Trophoblast cell (in vitro differentiated cells and primary cell): ENCODE data around the gene RCAN3.

Experiments
- DNase-seq, 2 donors: peaks; one replicate each; pipeline ENCODE4 v3.0.0-alpha.2; 2016
- H2AFZ ChIP-seq: 2 replicates; pipeline ENCODE4 v1.6.1; 2013; ENCODE audit warnings: low read length, moderate library complexity, mild to moderate bottlenecking; ENCODE audit not compliant: insufficient read depth, poor library complexity
- H2AK5ac ChIP-seq: 2 replicates; pipeline ENCODE4 v1.6.1; 2013; ENCODE audit warnings: mild to moderate bottlenecking, low read length
- H2BK120ac ChIP-seq: 2 replicates; pipeline ENCODE4 v1.6.1; 2013; ENCODE audit warnings: low read length, mild to moderate bottlenecking, moderate library complexity; ENCODE audit not compliant: insufficient read depth, poor library complexity
- H2BK12ac ChIP-seq: 2 replicates; pipeline ENCODE4 v1.6.1; 2013; ENCODE audit warnings: mild to moderate bottlenecking, low read length, moderate library complexity
- H2BK5ac ChIP-seq: 2 replicates; pipeline ENCODE4 v1.6.1; 2013; ENCODE audit warnings: low read length, low read depth, moderate library complexity, mild to moderate bottlenecking; ENCODE audit not compliant: poor library complexity
- H3K14ac ChIP-seq: 2 replicates; pipeline ENCODE4 v1.6.1; 2013; ENCODE audit warnings: mild to moderate bottlenecking, low read length
- H3K18ac ChIP-seq: 2 replicates; pipeline ENCODE4 v1.6.1; 2013; ENCODE audit warnings: mild to moderate bottlenecking, low read length
- H3K23ac ChIP-seq: 2 replicates; pipeline ENCODE4 v1.6.1; 2013; ENCODE audit warnings: low read length
- H3K27ac ChIP-seq: 2 replicates; pipeline ENCODE4 v1.5.1; 2013; ENCODE audit warnings: low read depth, mild to moderate bottlenecking, inconsistent platforms, low read length, moderate library complexity
- H3K27me3 ChIP-seq: 2 replicates; pipeline ENCODE4 v1.6.1; 2013; ENCODE audit warnings: inconsistent platforms, mild to moderate bottlenecking, low read length, moderate library complexity; ENCODE audit not compliant: insufficient read depth
- H3K36me3 ChIP-seq, 2 experiments: 1 replicate in 1 of 2; 2 replicates in 1 of 2; pipeline ENCODE4 v1.6.1; 2013; ENCODE audit warnings: low read length in 2 of 2, mild to moderate bottlenecking in 2 of 2, moderate library complexity in 1 of 2; ENCODE audit not compliant: insufficient read depth in 2 of 2, control insufficient read depth in 1 of 2
- H3K4ac ChIP-seq: 2 replicates; pipeline ENCODE4 v1.6.1; 2013; ENCODE audit warnings: low read depth, mild to moderate bottlenecking, low read length, moderate library complexity
- H3K4me1 ChIP-seq, 2 experiments: 1 replicate in 1 of 2; 2 replicates in 1 of 2; pipeline ENCODE4 v1.6.1; 2013; ENCODE audit warnings: low read length in 2 of 2, mild to moderate bottlenecking in 2 of 2, moderate library complexity in 1 of 2; ENCODE audit not compliant: insufficient read depth in 2 of 2, control insufficient read depth in 1 of 2
- H3K4me2 ChIP-seq: 2 replicates; pipeline ENCODE4 v1.6.1; 2013; ENCODE audit warnings: inconsistent platforms, mild to moderate bottlenecking, low read length, moderate library complexity
- H3K4me3 ChIP-seq: 2 replicates; pipeline ENCODE4 v1.5.1; 2013; ENCODE audit warnings: mild to moderate bottlenecking, low read depth, low read length, inconsistent platforms
- H3K79me1 ChIP-seq: one replicate; pipeline ENCODE4 v1.6.1; 2013; ENCODE audit warnings: low read length
- H3K79me2 ChIP-seq: 2 replicates; pipeline ENCODE4 v1.6.1; 2013; ENCODE audit warnings: low read length, mild to moderate bottlenecking; ENCODE audit not compliant: control insufficient read depth, insufficient read depth, poor library complexity
- H3K9ac ChIP-seq: 2 replicates; pipeline ENCODE4 v1.6.1; 2013; ENCODE audit warnings: mild to moderate bottlenecking, low read length
- H3K9me3 ChIP-seq: 2 replicates; pipeline ENCODE4 v1.6.1; 2013; ENCODE audit warnings: low read depth, mild to moderate bottlenecking, control low read depth, inconsistent platforms, low read length; ENCODE audit not compliant: insufficient read depth
- H4K12ac ChIP-seq: 2 replicates; pipeline ENCODE4 v1.6.1; 2013; ENCODE audit warnings: low read depth, mild to moderate bottlenecking, low read length, moderate library complexity
- H4K8ac ChIP-seq: 2 replicates; pipeline ENCODE4 v1.6.1; 2013; ENCODE audit warnings: low read depth, mild to moderate bottlenecking, low read length, moderate library complexity
- H4K91ac ChIP-seq: one replicate; pipeline ENCODE4 v1.6.1; 2013; ENCODE audit warnings: low read depth, mild to moderate bottlenecking, low read length, moderate library complexity
- WGBS: extraction: QIAGEN DNeasy Blood & Tissue Kit; methylation state at CpG from one replicate; pipeline ENCODE4 v1.1.7; 2013; ENCODE audit warnings: missing lambda C conversion rate; ENCODE audit not compliant: insufficient read length, insufficient coverage; ENCODE audit errors: extremely low coverage; 5-methylcytosine and 5-hydroxymethylcytosine counted together

RCAN3 gene

GRCh38 chr1:24505816-24506215 lies 3.2 kb downstream of the RCAN3 start:
- no CpG with 5 or more reads among the region's 4 CpGs for WGBS
- no peak overlapping the region for H3K4ac ChIP-seq
- H3K27me3 ChIP-seq: no peaks in the 10 kb centered on the region
- H4K8ac ChIP-seq: no peak overlapping the region
- no peak overlapping the region for H2BK120ac ChIP-seq
- no peaks in the 10 kb centered on the region for H3K9me3 ChIP-seq
- H3K27ac ChIP-seq: no peak overlapping the region
- H3K4me1 ChIP-seq: peaks cover 4 to 7% of the 10 kb centered on the region in 2 experiments
- no peak overlapping the region for H3K14ac ChIP-seq
- H2BK12ac ChIP-seq: no peak overlapping the region
- H2BK5ac ChIP-seq: no peak overlapping the region
- no peak for DNase-seq
- H4K12ac ChIP-seq: no peak overlapping the region
- H3K79me2 ChIP-seq: peaks cover 6% of the 10 kb centered on the region
- H3K79me1 ChIP-seq: peaks cover 12% of the 10 kb centered on the region
- no peaks in the 10 kb centered on the region for H3K36me3 ChIP-seq
- H3K4me3 ChIP-seq: no peak overlapping the region
- H3K18ac ChIP-seq: no peak overlapping the region
- no peak overlapping the region for H2AK5ac ChIP-seq
- H2AFZ ChIP-seq: no peak overlapping the region
- H4K91ac ChIP-seq: no peak overlapping the region
- no peak overlapping the region for H3K4me2 ChIP-seq
- no peak overlapping the region for H3K9ac ChIP-seq
- no peak overlapping the region for H3K23ac ChIP-seq

- Histone ChIP-seq H2BK5ac (no peak overlapping the region), H4K91ac (no peak overlapping the region), H2AK5ac (no peak overlapping the region), H3K27ac (no peak overlapping the region), H3K4me3 (no peak overlapping the region), H4K12ac (no peak overlapping the region), H3K4me2 (no peak overlapping the region), H3K9ac (no peak overlapping the region), H3K23ac (no peak overlapping the region), H3K4ac (no peak overlapping the region), H3K9me3 (no peaks in the 10 kb centered on the region), H3K4me1 (peaks cover 0 to 2% of the 10 kb centered on the region in 2 experiments), H3K14ac (no peak overlapping the region), H2AFZ (no peak overlapping the region), H3K79me2 (peaks cover 6% of the 10 kb centered on the region), H2BK120ac (no peak overlapping the region), H3K36me3 (no peaks in the 10 kb centered on the region), H3K27me3 (no peaks in the 10 kb centered on the region), H3K79me1 (peaks cover 10% of the 10 kb centered on the region), H3K18ac (no peak overlapping the region), H4K8ac (no peak overlapping the region), H2BK12ac (no peak overlapping the region)
- WGBS: no CpG with 5 or more reads among the region's 5 CpGs
- DNase-seq: no peak
Measured at GRCh38 chr1:24506691-24507381, 4.2 kb downstream of the RCAN3 start.

- no peak overlapping the region for H3K4me2 ChIP-seq
- no peak for DNase-seq
- no peak overlapping the region for H3K23ac ChIP-seq
- H3K79me2 ChIP-seq: peaks cover 4% of the 10 kb centered on the region
- no CpG with 5 or more reads among the region's 5 CpGs for WGBS
- H3K9me3 ChIP-seq: no peaks in the 10 kb centered on the region
- H2BK5ac ChIP-seq: no peak overlapping the region
- no peak overlapping the region for H4K8ac ChIP-seq
- H3K14ac ChIP-seq: no peak overlapping the region
- H2BK120ac ChIP-seq: no peak overlapping the region
- H2AK5ac ChIP-seq: no peak overlapping the region
- H3K36me3 ChIP-seq: no peaks in the 10 kb centered on the region
- H3K18ac ChIP-seq: no peak overlapping the region
- peaks cover 8% of the 10 kb centered on the region for H3K79me1 ChIP-seq
- no peak overlapping the region for H2AFZ ChIP-seq
- H3K27me3 ChIP-seq: no peaks in the 10 kb centered on the region
- H3K27ac ChIP-seq: no peak overlapping the region
- no peak overlapping the region for H4K91ac ChIP-seq
- no peak overlapping the region for H3K4ac ChIP-seq
- no peaks in the 10 kb centered on the region for H3K4me1 ChIP-seq
- no peak overlapping the region for H3K9ac ChIP-seq
- no peak overlapping the region for H2BK12ac ChIP-seq
- H4K12ac ChIP-seq: no peak overlapping the region
- no peak overlapping the region for H3K4me3 ChIP-seq
Measured at GRCh38 chr1:24507405-24507804, 4.8 kb downstream of the RCAN3 start.

GRCh38 chr1:24508911-24509310 lies 6.3 kb downstream of the RCAN3 start:
- Histone ChIP-seq H2AFZ (no peak overlapping the region), H3K36me3 (no peaks in the 10 kb centered on the region), H3K23ac (no peak overlapping the region), H3K4me3 (no peak overlapping the region), H3K4ac (no peak overlapping the region), H2BK12ac (no peak overlapping the region), H4K8ac (no peak overlapping the region), H4K12ac (no peak overlapping the region), H3K27me3 (no peaks in the 10 kb centered on the region), H3K4me1 (no peaks in the 10 kb centered on the region), H3K9ac (no peak overlapping the region), H3K79me1 (no peaks in the 10 kb centered on the region), H2AK5ac (no peak overlapping the region), H2BK120ac (no peak overlapping the region), H2BK5ac (no peak overlapping the region), H4K91ac (no peak overlapping the region), H3K4me2 (no peak overlapping the region), H3K18ac (no peak overlapping the region), H3K79me2 (no peaks in the 10 kb centered on the region), H3K9me3 (no peaks in the 10 kb centered on the region), H3K14ac (no peak overlapping the region), H3K27ac (no peak overlapping the region)
- WGBS: no CpG with 5 or more reads among the region's 5 CpGs
- no peak for DNase-seq
